GM18505 (cell line): ENCODE measurements around the gene ZNF750.

Experiments
- ATAC-seq: cut with Tn5 transposase; IDR thresholded peaks from one replicate; pipeline ENCODE4 v1.9.1; 2021; ENCODE audit not compliant: unreplicated experiment
- POLR2A ChIP-seq: IDR thresholded peaks from 4 replicates; pipeline ENCODE4 v1.6.1; 2011; ENCODE audit warnings: borderline replicate concordance; ENCODE audit not compliant: insufficient read depth, insufficient read length; ENCODE audit errors: extremely low read depth

The ZNF750 gene

DNA sequence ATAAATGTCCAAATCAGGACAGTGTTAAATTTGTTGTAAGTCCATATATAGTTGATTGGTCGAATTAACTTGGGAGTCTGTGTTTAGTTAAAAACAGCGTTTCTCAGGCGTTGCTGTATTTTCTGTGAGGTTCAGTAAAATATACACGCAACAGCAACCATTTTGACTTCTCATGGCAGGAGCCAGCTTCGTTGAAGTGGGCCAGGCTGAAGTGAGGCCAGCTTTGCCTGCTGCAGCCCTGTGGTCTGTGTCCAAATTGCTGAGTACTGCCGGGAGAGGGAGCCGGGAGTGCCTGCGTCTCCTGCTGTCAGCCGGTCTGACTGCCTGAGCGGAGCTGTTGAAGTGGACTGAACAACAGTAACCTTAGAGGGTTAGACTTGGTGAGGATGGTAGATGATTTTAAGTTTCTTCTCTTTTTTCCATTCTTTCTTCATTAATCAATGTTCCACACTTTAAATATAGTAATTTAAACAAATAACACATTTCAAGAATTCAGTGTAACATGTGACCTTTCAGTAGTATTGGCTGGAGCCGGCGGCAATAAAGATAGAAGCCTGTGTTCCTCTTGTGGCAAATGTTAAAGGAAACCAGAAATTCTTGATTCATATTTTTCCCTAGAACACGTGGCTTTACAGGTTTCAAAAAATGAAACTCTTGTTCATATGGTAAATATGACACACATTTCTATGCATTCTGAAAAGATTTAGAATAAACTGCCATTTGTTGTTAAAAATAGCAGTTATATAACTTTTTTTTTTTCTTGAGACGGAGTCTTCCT lies 37.0 kb upstream of the ZNF750 start:
- no peak for TF ChIP-seq POLR2A
- ATAC-seq = no peak

DNA sequence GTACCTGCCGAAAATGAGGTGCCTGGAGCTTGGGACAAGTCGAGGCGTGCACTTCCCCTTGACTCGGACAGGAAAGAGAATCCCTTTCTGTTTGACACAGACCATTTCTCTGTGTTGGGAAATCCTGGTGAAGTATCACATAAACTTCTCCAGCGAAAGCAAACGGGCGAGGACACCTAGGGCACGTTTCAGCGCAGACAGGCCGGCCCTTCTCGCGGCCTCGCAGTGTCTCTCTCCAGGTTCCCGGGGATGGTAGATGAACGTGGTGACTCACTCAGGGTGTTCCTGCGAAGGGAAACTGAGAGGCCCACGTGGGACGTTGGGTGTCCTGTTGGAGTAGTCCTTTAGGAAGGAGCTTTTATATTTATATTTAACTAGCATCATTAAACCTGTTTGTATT lies 36.3 kb upstream of the ZNF750 start:
- no peak for ATAC-seq
- TF ChIP-seq POLR2A = no peak

DNA sequence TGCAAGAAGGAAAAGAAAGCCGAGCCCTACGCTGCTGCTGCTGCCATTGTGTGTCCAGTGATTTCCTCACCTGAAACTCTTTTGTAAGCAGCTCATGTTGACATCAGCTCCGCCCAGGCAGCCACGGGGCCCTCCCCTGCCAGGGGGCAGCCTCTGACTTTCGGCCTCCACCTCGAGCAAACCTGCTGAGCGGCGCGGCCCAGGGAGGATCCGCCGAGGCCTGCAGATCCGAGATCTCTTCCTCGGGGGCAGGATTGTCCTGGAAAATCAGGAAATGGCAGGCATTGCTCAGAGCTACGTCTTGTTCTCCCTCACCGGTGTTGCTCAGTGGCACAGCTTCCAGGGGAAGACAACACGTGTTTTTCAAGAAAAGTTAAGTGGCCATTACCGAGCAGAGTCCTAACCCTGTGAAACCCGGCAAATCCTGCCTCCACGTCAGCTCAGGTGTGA lies 35.6 kb upstream of the ZNF750 start:
- no peak for ATAC-seq
- TF ChIP-seq POLR2A = no peak

DNA sequence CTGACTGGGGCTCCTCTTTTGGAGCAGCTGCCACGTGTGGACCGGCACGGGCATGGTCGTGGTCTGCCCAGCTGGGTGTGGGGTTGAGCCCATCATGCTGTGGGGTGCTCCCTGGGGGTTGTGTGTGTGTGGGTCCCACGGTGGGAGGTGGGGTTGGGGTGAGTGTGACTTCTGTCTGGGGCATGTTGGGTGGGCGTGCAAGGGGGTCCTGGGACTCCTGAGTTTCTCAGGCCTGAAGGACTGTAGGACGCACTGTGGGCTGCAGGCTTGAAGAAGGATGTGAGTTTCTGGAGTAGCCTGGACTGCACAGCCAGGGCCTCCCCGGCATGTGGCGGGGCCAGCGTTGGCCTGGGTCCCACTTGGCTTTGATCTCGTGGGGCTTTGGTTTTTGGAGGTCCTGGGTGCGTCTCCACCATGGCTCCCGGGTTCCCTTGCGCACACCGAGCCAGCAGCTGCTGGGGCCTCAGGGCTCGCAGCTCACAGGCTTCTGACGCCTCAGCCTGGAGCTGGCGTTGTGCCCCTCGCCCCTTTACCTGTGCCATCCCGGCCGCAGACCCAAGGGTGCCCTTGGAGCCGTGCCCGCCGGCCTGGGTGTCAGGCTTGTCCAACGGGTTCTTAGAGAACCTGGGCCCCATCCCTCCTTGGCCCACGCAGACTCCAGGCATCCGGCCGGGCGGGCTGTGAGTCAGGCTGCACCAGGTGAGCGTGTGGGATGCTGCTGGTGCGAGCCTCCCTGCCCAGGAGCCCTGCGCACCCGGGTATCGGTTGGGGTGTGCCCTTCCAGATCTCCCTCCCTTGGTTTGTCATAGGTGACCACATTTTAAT lies 34.4 kb upstream of the ZNF750 start:
- TF ChIP-seq POLR2A = no peak
- no peak for ATAC-seq

DNA sequence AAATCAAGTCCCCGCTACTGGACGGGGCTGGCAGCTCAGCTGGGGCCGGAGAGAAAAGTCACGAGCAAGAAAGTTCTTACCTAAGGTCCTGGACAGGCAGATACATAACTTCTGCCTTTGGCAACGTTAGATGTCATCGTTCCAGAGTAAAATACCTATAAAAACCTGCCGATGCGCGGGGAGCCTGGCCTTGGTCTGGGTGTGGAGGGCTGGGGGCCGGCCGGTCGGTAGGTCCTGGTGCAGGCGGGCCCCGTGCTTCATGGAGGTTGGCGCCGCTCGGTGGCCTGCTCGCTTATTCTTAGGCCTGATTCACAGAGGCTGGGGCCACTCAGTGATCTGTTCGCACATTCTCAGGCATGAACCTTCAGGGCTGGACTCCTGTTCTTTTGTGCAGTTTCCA lies 33.7 kb upstream of the ZNF750 start:
- ATAC-seq = no peak

DNA sequence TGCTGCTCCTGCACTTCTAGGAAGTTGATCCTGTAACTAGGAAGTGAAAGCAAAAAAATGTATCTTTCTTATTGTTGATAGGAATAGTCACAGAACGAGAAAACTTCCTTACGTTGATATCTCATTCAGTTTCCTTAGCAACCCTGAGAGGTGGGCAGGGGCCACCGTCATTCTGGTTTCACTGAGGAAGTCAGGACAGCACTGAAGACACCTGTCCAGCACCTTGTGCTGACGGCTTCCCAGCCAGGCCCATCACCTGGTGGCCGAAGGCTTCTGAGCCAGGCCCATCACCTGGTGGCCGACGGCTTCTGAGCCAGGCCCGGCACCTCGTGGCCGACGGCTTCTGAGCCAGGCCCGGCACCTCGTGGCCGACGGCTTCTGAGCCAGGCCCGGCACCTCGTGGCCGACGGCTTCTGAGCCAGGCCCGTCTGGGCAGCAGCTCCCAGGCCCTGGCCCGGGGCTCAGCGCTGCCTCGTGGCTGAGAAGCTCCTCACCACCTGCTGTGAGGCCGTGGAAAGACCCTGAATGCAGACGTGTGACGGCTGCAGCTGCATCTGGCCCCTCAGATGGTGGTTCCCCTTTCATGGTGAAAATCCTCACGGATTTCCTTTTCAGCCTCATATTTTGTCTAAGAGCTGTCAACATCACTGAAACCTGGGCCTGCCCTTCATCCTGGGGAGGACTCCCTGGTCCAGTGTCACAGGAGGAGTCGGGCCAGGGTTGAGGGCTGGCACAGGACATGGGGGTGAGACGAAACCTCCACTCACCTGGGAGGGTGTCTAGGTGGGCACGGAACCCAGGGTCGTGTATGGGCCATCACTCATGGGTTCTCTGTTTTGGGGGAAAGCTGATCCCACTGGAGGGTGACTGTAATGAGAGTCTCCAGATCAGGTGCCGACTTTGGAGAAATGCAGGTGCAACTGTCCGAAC lies 33.0 kb upstream of the ZNF750 start:
- ATAC-seq = no peak
- no peak for TF ChIP-seq POLR2A

More for the DNA sequence above, 33.7 kb upstream of the ZNF750 start:
- TF ChIP-seq POLR2A = no peak

DNA sequence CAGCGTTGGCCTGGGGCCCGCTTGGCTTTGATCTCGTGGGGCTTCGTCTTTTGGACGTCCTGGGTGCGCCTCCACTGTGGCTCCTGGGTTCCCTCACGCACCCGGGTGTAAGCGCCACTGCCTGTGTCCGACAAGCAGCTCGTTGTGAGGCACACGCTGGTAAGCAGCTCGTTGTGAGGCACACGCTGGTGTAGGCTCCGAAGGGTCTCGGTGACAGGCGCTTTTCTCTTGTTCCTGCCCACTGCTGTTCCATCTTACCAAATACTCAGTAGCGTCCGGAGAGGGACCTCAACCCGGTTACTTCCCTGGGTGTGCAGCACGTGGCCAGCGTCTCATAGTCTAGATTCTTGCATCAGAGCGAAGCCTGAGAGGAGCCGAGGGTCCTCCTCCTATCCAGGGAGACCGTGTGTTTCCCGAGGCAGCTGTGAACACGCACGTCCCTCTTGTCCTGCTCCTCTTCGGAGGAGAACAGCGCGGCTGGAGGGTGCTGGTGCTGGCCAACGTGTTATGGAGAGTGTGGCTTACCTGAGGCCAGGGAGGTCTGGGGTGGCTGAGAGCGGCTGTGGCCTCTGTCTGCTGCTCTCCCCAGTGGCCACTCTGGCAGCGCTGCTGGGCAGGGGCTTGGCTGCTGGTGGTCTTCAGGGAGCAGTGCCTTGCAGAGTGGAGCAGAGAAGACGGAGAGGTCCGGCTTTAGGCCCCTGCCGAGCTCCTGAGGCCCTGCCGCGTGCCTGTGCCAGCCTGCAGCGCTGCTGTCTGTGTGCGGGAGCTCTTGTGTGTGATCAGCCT lies 32.1 kb upstream of the ZNF750 start:
- TF ChIP-seq POLR2A = no peak
- ATAC-seq = no peak

DNA sequence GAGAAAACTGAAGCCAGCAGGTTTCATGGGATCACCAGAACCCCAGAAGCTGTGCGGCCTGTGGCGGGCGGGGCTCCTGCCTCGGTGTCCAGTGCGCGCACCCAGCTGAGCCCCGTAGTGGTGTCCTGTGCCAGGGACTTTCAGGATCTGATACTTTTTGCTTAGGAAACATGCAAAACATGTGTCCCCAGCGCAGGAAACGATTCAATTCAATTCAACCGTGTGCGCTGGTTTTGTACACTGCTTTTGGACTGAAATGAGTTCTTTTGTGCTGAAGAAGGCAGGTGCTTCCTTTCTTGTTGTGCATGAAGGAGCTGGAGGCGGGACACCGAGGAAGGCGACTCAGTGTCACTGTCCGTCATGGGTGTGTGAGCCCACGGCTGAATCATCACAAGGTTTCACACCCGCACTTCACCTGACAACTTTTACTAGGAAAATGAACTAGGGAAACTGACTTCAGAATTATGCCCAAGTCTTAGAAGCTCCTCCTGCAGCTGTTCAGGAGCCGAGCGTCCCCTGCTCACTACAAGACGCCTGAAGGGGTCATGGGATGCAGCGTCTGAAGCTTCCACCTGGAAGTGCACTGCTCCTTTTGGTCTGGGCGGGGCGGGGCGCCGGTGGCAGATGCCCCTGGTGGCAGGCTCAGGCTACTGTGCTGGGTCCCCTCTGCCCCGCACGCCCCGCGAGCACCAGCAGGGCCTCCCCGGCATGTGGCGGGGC lies 31.4 kb upstream of the ZNF750 start:
- peak; percentile 69 for ATAC-seq
- no peak for TF ChIP-seq POLR2A

DNA sequence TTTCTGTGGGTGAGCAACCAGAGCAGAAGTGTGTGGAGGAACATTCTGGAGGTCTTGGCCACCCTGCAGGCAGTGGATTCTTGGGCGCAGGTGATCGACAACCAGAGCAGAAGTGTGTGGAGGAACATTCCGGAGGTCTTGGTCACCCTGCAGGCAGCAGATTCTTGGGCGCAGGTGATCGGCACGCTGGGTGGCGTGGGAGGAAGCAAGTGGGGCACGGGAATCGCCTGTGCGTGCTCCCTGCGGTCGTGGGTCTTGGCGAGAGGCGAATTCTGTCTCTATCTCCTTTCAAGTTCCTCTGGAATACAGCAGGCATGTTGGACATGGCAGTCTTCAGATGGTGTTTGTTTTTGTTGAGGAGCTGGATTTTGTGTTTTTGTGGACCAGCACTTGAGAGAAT lies 30.7 kb upstream of the ZNF750 start:
- ATAC-seq = no peak
- no peak for TF ChIP-seq POLR2A

DNA sequence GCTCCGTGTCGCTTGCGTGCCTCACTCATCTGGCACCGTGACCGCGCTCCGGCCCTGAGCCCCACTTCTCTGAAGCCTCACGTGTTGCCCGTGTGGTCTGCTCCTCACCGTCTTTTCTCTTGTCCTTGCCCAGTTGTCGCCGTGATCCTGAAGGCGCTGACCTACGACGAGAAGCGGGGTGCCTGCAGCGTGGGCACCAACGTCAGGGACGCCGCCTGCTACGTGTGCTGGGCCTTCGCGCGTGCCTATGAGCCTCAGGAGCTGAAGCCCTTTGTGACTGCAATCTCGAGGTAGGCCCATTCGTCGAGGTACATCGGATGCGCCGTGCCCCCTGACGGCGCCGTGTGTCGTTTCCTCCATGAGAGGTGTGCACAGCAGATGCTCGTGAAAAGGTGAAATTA lies 30.3 kb upstream of the ZNF750 start:
- ATAC-seq = no peak
- no peak for TF ChIP-seq POLR2A

DNA sequence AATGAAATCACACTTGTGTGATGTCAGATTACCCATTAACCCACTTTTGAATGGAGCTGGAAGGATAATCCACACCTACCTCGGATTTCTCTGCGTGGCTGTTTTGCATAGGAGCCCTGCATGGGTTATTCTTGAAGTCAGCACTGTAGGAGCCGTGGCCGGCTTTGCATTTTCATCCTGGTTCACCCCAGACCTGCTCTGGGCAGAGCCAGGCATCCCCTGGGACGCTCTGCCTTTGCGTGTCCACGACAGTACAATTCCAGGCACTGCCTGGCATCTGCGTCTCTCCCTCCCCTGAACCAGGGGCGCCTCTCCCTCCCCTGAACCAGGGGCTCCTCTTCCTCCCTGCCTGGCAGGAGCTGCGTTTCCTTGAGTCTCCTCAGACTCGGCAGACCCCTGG lies 29.7 kb upstream of the ZNF750 start:
- ATAC-seq = no peak
- no peak for TF ChIP-seq POLR2A

DNA sequence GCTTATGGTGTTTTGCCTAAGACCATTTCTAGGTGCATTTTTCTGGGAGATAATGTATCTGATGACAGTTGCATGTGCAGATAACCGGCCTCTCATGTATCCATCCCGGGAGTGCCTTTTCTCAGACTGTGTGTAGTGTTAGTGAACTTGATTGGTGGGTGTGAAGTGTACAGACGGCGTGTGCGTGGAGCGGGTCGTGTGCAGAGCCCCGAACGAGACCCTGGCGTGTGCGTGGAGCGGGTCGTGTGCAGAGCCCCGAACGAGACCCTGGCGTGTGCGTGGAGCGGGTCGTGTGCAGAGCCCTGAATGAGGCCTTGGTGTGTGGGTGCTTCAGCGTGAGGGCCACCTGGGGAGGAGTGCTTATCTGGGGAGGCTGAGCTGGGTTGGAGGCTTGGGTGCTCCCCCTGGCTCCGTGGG lies 28.9 kb upstream of the ZNF750 start:
- ATAC-seq = no peak
- no peak for TF ChIP-seq POLR2A

DNA sequence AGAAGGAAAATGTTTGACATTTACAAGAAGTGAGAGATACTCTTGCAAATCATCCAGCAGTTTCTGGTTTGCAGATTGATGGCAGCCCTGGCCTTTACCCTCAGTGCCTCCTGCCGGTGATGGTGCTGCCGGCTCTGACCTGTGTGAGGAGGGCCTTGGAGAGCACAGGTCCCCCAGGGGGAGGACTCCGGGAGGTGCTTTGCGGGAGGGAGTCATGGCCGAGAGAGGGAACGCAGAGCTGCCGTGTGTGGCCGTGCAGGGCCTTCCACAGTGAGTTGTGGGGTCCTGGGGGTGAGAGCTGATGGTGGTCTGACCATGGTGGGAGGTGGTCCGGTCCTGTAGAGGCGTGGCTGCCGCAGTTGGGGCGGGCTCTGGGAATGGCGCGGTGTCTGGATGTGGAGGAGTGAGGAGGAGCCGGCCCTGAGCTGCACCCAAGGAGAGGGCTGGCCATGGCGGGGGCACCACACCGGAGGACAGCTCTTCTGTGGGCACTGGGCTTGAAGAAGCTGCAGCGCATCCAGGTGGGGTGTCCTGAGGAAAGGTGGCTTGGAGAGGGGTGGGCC lies 28.0 kb upstream of the ZNF750 start:
- no peak for ATAC-seq
- no peak for TF ChIP-seq POLR2A
